IMR-90 (cell line): ENCODE measurements around the gene CPO. TPM values are rescaled to one million over a fixed set of nuclear protein-coding genes. Genes with fewer than 3 reads are reported as not detected.

Experiments
- ATAC-seq: fragments of 200-7000 bp; cut with Tn5 transposase; 2 replicates; pipeline ENCODE4 v1.9.1; 2020; ENCODE audit warnings: low read depth, mild to moderate bottlenecking, moderate library complexity
- BruUV-seq: library from RNA; stranded (reverse); fragments of 400-500 nt; replicated peaks from 2 replicates; lab custom pipeline; 2021; lab: Mats Ljungman, UMichigan
- CTCF ChIA-PET: fragments of 300-600 bp; formaldehyde crosslinking; extraction: SDS; loops from one replicate; lab custom pipeline; 2021; ENCODE audit warnings: antibody characterized with exemption; lab: Yijun Ruan, JAX
- POLR2A ChIA-PET: fragments of 300-600 bp; sonication (Branson Sonifier 250); formaldehyde crosslinking; loops from one replicate; lab custom pipeline; 2022; ENCODE audit warnings: antibody characterized with exemption; ENCODE audit not compliant: unreplicated experiment; lab: Charles Lee
- DNase-seq: peaks from one replicate; pipeline ENCODE4 v3.0.0; 2013
- H2AFZ ChIP-seq: replicated peaks from 2 replicates; pipeline ENCODE3; 2013; ENCODE audit warnings: low read length, mild to moderate bottlenecking; ENCODE audit not compliant: poor library complexity
- H2AK5ac ChIP-seq: 2 replicates; pipeline ENCODE4 v1.6.1; 2013; ENCODE audit warnings: low read depth, low read length, inconsistent platforms
- H2AK9ac ChIP-seq: replicated peaks from 2 replicates; pipeline ENCODE3; 2013; ENCODE audit warnings: mild to moderate bottlenecking, low read depth, low read length, moderate library complexity; ENCODE audit not compliant: poor library complexity
- H2BK120ac ChIP-seq: 2 replicates; pipeline ENCODE4 v1.6.1; 2013; ENCODE audit warnings: low read depth, low read length, inconsistent platforms
- H2BK15ac ChIP-seq: 3 replicates; pipeline ENCODE4 v1.6.1; 2013; ENCODE audit warnings: low read depth, low read length, inconsistent platforms
- H2BK20ac ChIP-seq: 2 replicates; pipeline ENCODE4 v1.6.1; 2013; ENCODE audit warnings: low read depth, mild to moderate bottlenecking, inconsistent platforms, low read length, moderate library complexity
- H2BK5ac ChIP-seq: 2 replicates; pipeline ENCODE4 v1.6.1; 2013; ENCODE audit warnings: mild to moderate bottlenecking, low read depth, low read length, inconsistent platforms; ENCODE audit not compliant: poor library complexity, severe bottlenecking
- H3K14ac ChIP-seq: replicated peaks from 2 replicates; pipeline ENCODE4 v1.6.1; 2013; ENCODE audit warnings: low read depth, low read length, inconsistent platforms
- H3K18ac ChIP-seq: 2 replicates; pipeline ENCODE4 v1.6.1; 2013; ENCODE audit warnings: low read depth, low read length, control low read depth
- H3K23ac ChIP-seq: 2 replicates; pipeline ENCODE4 v1.6.1; 2013; ENCODE audit warnings: low read depth, low read length, inconsistent platforms
- H3K27ac ChIP-seq: 2 replicates; pipeline ENCODE4 v1.5.1; 2013; ENCODE audit warnings: mild to moderate bottlenecking, control low read depth, low read length; ENCODE audit not compliant: insufficient read depth
- H3K27me3 ChIP-seq: 2 replicates; pipeline ENCODE4 v1.6.1; 2013; ENCODE audit warnings: low read length; ENCODE audit not compliant: control insufficient read depth, insufficient read depth
- H3K36me3 ChIP-seq: 2 replicates; pipeline ENCODE4 v1.6.1; 2013; ENCODE audit warnings: low read length, mixed read lengths; ENCODE audit not compliant: control insufficient read depth, insufficient read depth
- H3K4ac ChIP-seq: 2 replicates; pipeline ENCODE4 v1.6.1; 2013; ENCODE audit warnings: low read depth, low read length, inconsistent platforms
- H3K4me1 ChIP-seq: 2 replicates; pipeline ENCODE4 v1.6.1; 2013; ENCODE audit warnings: low read length, mixed read lengths; ENCODE audit not compliant: control insufficient read depth, insufficient read depth
- H3K4me2 ChIP-seq: 2 replicates; pipeline ENCODE4 v1.6.1; 2013; ENCODE audit warnings: low read depth, mild to moderate bottlenecking, control low read depth, low read length, moderate library complexity
- H3K4me3 ChIP-seq: 2 replicates; pipeline ENCODE4 v1.5.1; 2013; ENCODE audit warnings: low read depth, mild to moderate bottlenecking, control low read depth, low read length, moderate library complexity; ENCODE audit not compliant: insufficient read depth
- H3K56ac ChIP-seq: 2 replicates; pipeline ENCODE4 v1.6.1; 2013; ENCODE audit warnings: low read length, inconsistent platforms; ENCODE audit not compliant: insufficient read depth; ENCODE audit errors: extremely low read depth
- H3K79me1 ChIP-seq, 2 experiments: 2 replicates each; pipeline ENCODE4 v1.6.1; 2013; ENCODE audit warnings: low read length in 2 of 2, inconsistent platforms in 1 of 2, low read depth in 1 of 2
- H3K9ac ChIP-seq: 2 replicates; pipeline ENCODE4 v1.6.1; 2013; ENCODE audit warnings: low read depth, low read length, control low read depth
- H3K9me1 ChIP-seq: 2 replicates; pipeline ENCODE4 v1.6.1; 2013; ENCODE audit warnings: low read length, inconsistent platforms; ENCODE audit not compliant: insufficient read depth
- H3K9me3 ChIP-seq: 2 replicates; pipeline ENCODE4 v1.6.1; 2013; ENCODE audit warnings: low read length; ENCODE audit not compliant: control insufficient read depth, insufficient read depth
- H4K20me1 ChIP-seq: 2 replicates; pipeline ENCODE4 v1.6.1; 2013; ENCODE audit warnings: low read length, inconsistent platforms; ENCODE audit not compliant: insufficient read depth
- H4K5ac ChIP-seq: 2 replicates; pipeline ENCODE4 v1.6.1; 2013; ENCODE audit warnings: mild to moderate bottlenecking, low read depth, low read length, control low read depth
- H4K8ac ChIP-seq, 2 experiments: 2 replicates each; pipeline ENCODE4 v1.6.1; 2013; ENCODE audit warnings: low read depth in 2 of 2, low read length in 2 of 2, control low read depth in 1 of 2, inconsistent platforms in 1 of 2
- H4K91ac ChIP-seq: 2 replicates; pipeline ENCODE4 v1.6.1; 2013; ENCODE audit warnings: low read depth, low read length, inconsistent platforms; ENCODE audit not compliant: insufficient read depth
- CEBPB ChIP-seq: IDR thresholded peaks from 2 replicates; pipeline ENCODE4 v1.6.1; 2012; ENCODE audit warnings: low read depth, low read length, improper control_type of control experiment
- MAFK ChIP-seq: IDR thresholded peaks from 2 replicates; pipeline ENCODE4 v1.6.1; 2012; ENCODE audit warnings: low read depth, low read length, improper control_type of control experiment
- MXI1 ChIP-seq: IDR thresholded peaks from 2 replicates; pipeline ENCODE4 v1.6.1; 2012; ENCODE audit warnings: low read depth, mild to moderate bottlenecking, low read length, moderate library complexity, borderline replicate concordance
- POLR2A ChIP-seq: IDR thresholded peaks from 2 replicates; pipeline ENCODE4 v1.6.1; 2012; ENCODE audit warnings: mild to moderate bottlenecking, low read depth, low read length
- SMC3 ChIP-seq: fragments of 150-350 bp; IDR thresholded peaks from 2 replicates; pipeline ENCODE4 v1.6.1; 2016; ENCODE audit warnings: low read depth, mild to moderate bottlenecking, antibody characterized with exemption, low read length, moderate library complexity
- WGBS, 2 experiments: methylation state at CpG; one replicate each; pipeline versions ENCODE4 v1.1.5 to v1.1.7; 2013; ENCODE audit warnings: missing lambda C conversion rate in 2 of 2; ENCODE audit not compliant: insufficient read length in 1 of 2; ENCODE audit errors: extremely low coverage in 2 of 2; 5-methylcytosine and 5-hydroxymethylcytosine counted together
- dilution Hi-C: fragments of 300-500 bp; cut with HindIII; formaldehyde crosslinking; loops from one replicate; pipeline ENCODE4 v1.14.3; 2018; ENCODE audit warnings: low sequenced_read_pairs; ENCODE audit not compliant: unreplicated experiment
- in situ Hi-C: fragments of 300-500 bp; cut with MboI; formaldehyde crosslinking; loops from 3 replicates; pipeline ENCODE4 v1.14.3; 2019; ENCODE audit warnings: low sequenced_read_pairs, inconsistent platforms, mixed read lengths
- intact Hi-C: fragments of 100-400 bp; cut with micrococcal nuclease; formaldehyde crosslinking; loops from 2 replicates; pipeline ENCODE4 v1.10.0; 2022
- polyA plus RNA-seq, 3 experiments: library from polyadenylated mRNA; depleted of rRNA; stranded (reverse); fragments of >200 nt; gene quantifications; 2 replicates each; pipeline ENCODE4 v1.2.3, GENCODE V29; 2012; ENCODE audit warnings: low replicate concordance in 1 of 3
- total RNA-seq: library from RNA; depleted of rRNA; stranded (reverse); fragments of >200 nt; gene quantifications from 2 replicates; pipeline ENCODE4 v1.2.3, GENCODE V29; 2012
- TF ChIP-seq, protein P1 (sequence below): conservative IDR thresholded peaks from 2 replicates; pipeline ENCODE4 v1.5.1; 2012; ENCODE audit warnings: mild to moderate bottlenecking, low read depth, low read length, improper control_type of control experiment

CPO gene
- total and polyA plus RNA-seq, 2 of the 4 experiments (the other 2 are of a cell fraction), result not detected

DNA sequence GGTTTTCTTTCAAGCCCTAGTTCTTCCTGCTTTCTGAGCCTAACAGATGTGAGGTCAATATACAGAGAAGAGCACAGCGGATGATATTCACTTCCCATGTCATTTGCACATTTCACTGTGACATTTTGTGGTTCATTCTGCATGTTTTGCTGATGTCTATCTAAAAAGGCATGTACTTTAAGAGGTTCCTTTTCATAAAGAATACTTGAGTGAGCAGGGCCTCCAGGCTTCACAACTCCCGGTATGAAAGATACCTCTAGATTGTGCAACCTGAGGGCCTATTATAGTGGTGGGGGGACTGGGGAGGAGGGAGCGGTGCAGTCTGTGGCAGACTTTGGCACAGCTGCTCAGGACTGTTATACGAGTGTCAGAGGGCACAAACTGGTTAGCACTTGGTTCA lies 54.6 kb downstream of the CPO start:
- Histone ChIP-seq H3K4me2 (no peak overlapping the region; the same call in 1 of the 2 replicates), H3K9me1 (no peaks in the 10 kb centered on the region), H3K4me3 (no peak overlapping the region), H3K9me3 (no peaks in the 10 kb centered on the region), H4K20me1 (no peaks in the 10 kb centered on the region), H3K4me1 (peaks cover 11% of the 10 kb centered on the region), H2BK15ac (no peak overlapping the region), H2BK20ac (no peak overlapping the region), H3K56ac (no peak overlapping the region), H4K91ac (no peak overlapping the region), H4K5ac (no peak overlapping the region), H3K4ac (no peak overlapping the region), H3K18ac (no peak overlapping the region), H3K9ac (no peak overlapping the region), H2BK5ac (no peak overlapping the region), H2AFZ (no peak overlapping the region), H3K23ac (no peak overlapping the region), H3K27ac (no peak overlapping the region), H2AK9ac (no peak overlapping the region), H2BK120ac (no peak overlapping the region), H3K79me1 (no peaks in the 10 kb centered on the region), H3K27me3 (no peaks in the 10 kb centered on the region), H3K14ac (no peak overlapping the region), H3K36me3 (no peaks in the 10 kb centered on the region), H4K8ac (no peak overlapping the region), H2AK5ac (no peak overlapping the region)
- no CpG with 5 or more reads among the region's 4 CpGs for WGBS, 2 experiments
- POLR2A ChIA-PET, result interaction anchor here (0.5 kb wide), 1 partner anchor 341 kb away, joined by 3 read pairs; no protein-coding TSS in a partner anchor
- no TSS peak for BruUV-seq
- CTCF ChIA-PET, result no interaction called here
- in situ Hi-C loops, result no loop called here
- TF ChIP-seq MAFK (no peak), MXI1 (no peak), CEBPB (peak; percentile 53; the same call in 1 of the 2 replicates), SMC3 (no peak), POLR2A (no peak)
- TF ChIP-seq, protein P1, sequence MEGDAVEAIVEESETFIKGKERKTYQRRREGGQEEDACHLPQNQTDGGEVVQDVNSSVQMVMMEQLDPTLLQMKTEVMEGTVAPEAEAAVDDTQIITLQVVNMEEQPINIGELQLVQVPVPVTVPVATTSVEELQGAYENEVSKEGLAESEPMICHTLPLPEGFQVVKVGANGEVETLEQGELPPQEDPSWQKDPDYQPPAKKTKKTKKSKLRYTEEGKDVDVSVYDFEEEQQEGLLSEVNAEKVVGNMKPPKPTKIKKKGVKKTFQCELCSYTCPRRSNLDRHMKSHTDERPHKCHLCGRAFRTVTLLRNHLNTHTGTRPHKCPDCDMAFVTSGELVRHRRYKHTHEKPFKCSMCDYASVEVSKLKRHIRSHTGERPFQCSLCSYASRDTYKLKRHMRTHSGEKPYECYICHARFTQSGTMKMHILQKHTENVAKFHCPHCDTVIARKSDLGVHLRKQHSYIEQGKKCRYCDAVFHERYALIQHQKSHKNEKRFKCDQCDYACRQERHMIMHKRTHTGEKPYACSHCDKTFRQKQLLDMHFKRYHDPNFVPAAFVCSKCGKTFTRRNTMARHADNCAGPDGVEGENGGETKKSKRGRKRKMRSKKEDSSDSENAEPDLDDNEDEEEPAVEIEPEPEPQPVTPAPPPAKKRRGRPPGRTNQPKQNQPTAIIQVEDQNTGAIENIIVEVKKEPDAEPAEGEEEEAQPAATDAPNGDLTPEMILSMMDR, result no peak
- peak; percentile 49; the same call in 1 of the 2 replicates for ATAC-seq
- peak; percentile 46 for DNase-seq
- dilution Hi-C loops, result no loop called here
- intact Hi-C loops, result no loop called here
